COLO829 (cell line): ENCODE data around the gene ISM1.

Experiments used
- DNase-seq: peaks from one replicate; pipeline ENCODE4 v3.0.0; 2012; ENCODE audit warnings: low spot score

The ISM1 gene

DNA sequence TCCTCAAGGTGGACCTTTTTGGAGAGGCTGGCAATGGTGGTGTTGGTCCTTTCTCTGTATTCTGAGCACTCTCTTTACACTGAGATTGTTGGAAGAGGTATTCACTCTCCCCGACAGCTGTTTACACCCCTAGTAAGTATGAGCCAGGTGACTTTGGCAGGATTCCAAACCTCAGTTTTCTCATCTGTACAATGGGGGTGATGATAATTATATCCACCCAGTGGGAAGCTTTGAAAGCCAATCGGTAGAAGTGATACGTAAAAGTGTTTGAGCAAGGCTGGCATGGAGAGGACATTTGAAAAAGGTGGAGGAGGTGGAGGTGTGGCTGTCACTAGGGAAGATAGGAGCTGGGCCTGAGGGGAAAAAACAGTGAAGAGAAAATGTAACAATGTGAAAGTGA, 35.5 kb downstream of the ISM1 start:
- DNase-seq = no peak

DNA sequence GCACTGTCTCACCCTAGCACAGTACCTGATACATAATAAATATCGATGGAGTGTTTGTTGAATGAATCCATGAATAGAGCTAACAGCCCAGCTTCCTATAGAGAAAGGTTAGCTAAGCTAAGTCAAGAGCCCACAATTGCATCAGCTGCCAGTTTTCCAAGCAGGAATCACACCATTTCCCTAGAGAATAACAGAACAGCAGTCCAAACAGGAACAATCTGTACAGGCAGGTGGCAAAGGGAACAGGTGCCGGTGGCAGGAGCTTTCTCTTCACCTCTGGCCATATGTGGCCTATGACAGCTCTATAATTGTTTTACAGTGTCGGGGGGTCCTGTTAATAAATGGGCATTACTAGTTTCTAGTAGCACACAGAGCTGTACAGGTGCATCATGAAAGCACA, 38.8 kb downstream of the ISM1 start:
- DNase-seq = no peak

DNA sequence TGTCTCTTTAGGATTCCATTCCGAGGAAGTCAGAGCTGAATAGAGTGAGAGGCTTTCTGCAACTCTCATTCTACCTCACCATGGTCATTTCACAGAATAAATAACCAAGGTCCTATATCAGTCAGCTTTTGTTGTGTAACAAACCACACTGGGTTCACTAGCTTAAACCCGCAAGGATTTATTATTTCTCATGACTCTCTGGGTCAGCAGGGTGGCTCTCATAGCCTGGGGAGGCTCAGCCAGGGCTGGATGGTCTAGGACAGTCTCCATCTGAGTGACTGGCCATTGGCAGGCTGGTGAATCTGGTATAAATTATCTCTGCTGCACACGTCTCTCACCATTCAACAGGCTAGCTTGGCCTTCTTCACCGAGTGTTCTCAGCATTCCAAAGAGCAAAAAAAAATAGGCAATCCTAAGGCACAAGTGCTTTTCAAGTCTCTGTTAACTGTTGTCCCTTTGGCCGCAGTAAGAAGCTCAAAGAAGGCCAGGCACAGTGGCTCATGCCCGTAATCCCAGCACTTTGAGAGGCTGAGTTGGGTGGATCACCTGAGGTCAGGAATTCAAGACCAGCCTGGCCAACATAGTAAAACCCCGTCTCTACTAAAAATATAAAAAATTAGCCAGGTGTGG, 39.7 kb downstream of the ISM1 start:
- DNase-seq = no peak

DNA sequence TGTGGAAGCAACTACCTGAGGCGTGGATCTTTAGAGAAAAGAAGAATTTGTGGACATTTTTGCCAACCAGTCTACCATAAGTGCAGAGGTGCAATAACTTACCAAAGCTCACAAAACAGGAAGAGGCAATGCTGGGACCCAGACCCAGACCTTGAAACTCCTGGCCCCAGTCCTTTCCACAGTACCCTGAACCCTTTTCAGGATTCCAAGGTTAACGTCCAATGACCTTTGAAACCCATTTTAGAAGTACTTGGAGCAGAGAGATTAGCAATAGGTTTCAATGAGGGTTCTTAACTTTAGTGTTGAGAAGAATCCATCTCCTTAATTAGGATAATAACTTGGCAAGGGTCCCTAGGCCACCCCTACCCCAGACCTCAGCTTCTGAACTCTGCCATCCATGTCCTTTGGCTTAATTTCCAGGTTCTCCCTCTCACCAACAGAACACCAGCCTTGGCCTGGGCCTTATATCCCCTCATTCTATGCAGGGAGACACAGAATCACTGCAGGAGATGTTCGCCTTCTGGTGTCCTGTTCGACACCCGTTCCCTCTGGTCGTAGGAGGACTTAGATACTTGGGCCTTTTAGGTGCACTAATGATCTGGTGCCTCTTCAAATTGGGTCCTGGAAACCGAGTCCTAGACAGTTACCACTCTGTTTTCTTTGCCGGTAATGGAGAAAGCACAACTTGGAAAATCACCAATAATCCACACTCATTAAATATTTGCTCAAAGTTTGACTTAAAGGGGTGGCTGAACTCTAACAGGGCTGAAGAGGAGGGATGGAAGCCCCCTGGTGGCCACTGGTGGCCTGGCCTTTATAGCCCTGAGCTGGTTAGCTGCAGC, 40.6 kb downstream of the ISM1 start:
- peak; percentile 71 for DNase-seq

DNA sequence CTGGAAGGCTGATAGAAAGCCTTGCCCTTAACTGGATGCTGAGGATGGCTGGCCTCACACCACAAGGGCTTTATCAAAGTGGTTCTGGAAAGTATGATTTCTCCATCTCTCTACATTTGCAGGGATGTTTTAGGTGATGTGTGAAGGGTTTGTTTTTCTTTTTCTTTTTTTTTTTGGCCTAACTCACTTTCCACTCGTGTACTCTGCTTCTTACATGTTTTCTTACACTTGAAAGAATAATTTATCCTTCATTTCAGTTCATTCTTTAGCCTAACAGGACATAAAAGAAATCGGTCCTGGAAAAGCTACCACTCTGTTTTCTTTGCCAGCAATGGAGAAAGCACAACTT, 41.2 kb downstream of the ISM1 start:
- DNase-seq = no peak

DNA sequence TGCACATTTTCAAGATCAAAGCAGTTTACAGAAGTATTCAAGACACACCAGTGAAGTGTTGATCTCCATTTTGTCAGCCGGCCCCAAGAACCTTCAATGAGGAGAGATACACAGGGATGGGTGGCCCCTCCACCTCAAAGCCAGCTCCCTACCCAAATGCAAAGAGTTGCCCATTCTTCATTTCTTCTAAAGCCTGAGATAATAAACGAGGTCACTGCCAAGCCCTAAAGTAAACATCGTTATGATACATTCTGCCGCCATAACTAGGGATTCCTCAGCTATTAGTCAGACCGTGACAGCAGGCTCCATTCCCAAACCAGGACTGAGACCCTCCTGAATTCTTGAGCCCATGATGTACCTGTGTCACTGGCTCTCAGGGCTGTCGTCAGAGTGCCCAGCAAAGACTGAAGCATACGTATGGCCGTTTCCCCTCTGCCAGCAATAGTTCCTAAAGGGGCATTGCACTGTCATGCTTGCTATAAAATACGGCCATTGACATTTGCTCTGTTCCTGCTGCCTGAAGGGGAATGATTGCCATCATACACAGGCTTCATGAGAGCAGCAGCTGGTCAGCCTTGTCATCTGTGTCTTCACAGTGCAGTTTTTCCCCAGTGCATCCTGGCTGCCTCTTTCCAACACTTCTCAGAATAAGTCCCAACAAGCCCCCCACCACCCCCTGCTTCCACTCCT, 41.7 kb downstream of the ISM1 start:
- no peak for DNase-seq

DNA sequence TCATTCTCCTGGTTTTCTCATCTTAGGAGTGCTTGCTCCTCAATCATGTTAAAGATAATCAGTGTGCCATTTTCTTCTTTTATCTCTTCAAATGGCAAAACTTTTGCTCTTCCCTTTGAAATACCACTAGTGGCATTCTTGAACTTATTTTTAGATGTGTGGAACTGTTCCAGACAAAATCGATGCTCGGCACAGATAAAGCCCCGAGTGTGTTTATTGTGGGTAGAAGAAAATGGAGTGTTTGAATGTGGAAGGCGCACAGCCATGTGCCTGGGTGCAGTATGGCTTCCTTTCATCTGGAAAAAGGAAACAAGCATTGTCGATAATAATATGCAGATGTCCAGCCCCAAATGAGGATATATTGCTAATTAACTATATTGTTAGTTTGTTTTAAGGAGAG, 42.4 kb downstream of the ISM1 start:
- no peak for DNase-seq

DNA sequence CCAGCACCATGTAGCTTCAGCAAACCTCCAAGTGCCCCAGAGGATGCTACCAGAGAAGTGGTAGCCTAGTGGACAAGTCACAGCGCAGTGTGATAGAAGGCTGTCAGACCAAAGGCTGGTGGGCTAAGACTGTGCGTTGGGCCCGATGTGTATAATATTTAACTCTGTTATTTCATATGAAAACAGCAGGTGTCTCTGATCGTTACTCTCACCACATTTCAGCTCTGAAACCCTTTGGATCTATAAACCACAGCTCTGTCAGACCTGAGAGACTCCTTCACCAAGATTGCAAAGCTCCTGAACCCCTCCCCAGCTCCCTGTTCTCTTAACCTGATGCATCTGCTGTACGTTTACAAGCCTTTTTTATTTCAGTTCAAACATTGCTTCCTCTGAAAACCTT, 43.8 kb downstream of the ISM1 start:
- no peak for DNase-seq

DNA sequence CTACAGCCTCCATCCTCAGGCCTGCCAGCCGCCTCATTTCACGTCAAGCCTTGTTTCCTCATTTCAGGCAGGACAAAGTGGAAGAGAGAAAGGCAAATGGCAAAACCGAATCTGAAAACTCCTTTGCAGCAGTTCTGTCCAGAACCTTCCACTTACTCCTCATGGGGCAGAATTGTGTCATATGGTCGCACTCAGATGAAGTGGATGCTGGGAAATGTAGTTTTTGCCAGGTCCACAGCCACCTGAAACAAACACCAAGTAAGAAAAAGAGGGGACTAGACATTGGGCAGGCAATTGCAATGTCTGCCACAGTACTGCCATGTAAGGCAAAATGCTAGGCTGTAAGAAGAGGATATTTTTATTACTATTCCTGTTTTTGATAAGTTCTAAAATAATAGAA, 44.9 kb downstream of the ISM1 start:
- no peak for DNase-seq

DNA sequence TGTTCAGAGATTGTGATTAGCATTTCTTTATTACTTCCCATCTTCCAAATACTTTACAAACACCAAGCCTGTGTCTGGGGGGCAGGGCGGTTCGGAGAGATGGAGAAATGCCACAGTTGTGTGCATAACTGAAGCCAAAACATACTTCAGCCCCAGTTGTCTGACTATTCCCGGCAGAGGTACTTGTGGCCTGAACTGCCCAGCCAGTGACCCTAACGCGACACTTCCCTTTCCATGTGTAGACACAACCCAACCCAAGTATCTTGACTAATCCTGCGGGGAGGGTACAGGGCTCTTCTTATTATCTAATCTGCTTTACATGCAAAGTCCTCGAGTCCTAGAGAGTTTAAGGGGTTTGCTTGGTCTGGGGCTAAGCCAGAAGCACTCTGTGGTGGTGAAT, 46.2 kb downstream of the ISM1 start:
- no peak for DNase-seq

DNA sequence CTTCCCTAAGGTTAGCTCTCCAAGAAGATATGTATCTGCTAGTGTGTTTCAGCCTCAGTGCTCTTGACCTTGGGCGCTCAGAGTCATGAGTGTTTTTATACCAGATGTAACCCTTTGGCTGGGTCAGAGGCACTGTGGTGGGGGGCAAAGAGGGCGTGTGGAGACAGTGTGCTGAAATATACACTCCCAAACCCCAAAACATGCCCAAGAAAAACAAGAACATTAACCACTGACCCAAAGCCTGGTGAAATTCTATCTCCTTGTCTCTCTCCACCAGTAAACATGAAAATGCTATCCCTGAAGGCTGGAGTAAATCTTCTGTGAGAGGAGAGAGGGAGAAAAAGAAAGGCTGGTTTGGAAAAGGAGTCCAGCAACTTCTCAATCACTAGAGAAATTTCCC, 47.9 kb downstream of the ISM1 start:
- DNase-seq = no peak

DNA sequence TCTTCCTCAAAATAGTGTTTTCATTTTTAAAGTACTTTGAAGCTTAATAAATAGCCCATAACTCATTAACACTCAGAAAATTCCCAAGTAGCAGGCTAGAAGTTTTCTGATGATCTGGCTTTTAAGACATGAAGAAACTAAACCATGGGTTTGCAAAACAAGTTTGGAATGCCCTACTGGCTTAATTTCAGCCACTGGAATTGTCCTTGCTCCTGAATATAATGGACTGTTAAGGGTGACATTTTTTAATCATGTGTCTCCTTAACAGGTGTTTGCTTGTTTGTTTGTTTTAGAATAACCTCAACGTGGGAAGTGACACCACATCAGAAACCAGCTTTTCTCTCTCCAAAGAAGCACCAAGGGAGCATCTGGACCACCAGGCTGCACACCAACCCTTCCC, 49.1 kb downstream of the ISM1 start:
- no peak for DNase-seq

DNA sequence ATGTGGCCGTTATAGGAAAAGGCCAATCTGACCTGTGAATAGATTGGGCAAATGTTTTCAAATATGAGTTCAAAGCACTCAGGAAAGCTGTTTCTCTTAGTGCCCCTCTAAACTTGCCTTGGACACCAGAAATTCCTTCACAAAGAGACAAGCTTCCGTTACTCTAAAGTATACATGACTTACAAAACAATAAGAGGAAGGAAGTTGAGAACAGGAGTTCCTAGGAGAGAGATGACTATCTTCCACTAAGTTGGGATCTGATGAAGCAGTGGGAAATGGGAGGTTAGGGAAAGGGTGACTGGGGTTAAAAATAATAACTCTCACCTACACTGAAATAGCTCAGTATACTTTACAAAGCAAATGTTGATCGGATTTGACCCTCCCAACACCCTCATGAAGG, 50.0 kb downstream of the ISM1 start:
- no peak for DNase-seq

DNA sequence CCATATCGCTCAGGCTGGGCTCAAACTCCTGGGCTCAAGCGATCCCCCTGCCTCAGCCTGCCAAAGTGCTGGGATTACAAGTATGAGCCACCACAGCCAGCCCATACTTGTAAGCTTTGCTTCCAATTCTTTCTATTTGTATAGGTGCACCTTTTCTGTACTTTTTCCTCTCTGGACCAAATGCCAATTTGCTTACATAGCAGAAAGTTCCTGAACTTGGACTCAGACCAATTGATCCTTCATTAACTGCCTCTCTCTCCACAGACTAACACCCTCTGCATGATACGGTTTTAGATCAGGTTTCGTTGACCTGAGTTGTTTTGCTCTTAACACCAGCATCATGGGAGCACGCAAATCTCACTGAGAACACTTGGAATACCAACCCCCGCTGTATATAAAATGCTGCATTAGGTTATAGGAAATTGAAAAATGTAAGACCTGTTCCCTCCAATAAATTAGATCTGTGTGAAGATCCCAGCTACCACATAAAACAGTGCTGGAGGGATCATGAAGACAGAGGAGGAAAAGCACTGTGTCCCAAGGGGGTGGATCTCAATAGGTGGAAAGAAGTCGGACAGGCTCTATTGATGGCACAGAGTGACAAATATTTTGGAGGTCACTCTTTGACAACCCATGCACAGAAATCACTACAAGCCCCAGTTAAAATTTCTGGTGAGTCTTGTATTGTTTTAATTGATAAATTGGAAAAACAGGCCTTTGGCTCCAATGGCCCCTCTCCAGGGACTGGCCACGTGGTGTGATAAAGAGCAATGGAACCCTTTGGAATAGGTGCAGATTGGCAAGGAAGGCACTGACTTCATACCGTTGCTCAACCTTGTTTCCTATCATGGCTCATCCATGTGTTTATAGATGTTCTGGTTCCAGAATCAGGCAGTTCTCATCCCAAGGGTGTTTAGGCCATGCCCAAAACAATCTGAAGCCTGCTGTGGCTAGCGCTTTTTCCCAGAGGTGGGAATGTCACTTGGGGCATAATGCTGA, 51.2 kb downstream of the ISM1 start:
- no peak for DNase-seq

DNA sequence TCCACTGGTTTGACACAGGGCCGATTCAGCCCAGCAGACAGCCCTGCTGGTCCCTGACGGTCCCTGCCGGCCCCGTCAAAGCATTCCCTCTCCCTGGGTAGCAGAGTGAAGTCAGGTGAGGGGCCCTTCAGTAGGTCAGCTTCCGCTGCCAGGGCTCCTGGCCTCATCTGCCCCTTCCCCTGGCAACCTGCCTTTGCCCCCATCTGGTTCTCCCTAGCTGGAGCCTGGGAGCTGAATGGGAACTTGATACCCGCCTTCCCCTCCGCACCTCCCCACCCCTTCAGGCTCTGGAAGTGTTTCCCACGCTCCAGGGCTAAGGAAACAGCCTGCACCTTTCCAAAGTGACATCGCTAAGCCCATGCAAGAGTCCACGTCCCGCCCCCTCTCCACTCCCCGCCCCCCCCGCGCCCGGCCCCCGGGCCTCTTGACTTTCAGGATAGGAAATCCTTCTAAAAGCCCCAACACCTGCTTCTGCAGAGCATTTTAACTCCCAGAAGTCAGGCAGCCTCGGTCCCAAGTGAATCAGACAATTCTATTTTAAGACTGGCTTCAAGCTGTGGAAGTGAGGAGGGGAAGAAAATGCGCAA, 53.3 kb downstream of the ISM1 start:
- no peak for DNase-seq

DNA sequence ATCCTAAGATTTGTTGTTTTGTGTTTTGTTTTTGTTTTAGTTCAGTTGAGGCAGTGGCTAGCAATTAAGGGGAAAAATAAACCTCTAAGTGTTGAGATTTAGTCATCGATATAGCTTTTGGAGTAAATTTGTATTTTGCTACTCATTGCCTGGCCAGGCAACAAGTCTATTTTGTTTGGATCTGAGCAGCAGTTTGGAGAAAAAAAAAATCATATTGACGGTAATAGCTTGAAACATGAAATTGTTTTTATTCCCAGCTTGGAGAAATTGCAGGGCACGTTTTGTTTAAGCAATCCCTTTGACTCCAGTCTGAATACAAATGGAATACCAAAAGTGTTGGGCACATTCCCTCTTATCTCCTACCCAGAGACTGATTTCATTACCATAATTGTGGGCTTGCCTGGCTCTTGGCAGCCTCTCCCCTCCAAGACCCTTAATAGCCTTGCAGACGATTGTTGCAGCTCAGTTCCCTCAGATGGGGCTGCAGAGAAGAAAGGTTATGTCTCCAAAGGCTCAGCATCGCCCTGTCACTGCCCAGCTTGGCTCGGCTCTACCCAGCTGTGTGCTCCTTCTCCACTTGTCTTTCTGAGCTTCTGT, 56.0 kb downstream of the ISM1 start:
- no peak for DNase-seq

DNA sequence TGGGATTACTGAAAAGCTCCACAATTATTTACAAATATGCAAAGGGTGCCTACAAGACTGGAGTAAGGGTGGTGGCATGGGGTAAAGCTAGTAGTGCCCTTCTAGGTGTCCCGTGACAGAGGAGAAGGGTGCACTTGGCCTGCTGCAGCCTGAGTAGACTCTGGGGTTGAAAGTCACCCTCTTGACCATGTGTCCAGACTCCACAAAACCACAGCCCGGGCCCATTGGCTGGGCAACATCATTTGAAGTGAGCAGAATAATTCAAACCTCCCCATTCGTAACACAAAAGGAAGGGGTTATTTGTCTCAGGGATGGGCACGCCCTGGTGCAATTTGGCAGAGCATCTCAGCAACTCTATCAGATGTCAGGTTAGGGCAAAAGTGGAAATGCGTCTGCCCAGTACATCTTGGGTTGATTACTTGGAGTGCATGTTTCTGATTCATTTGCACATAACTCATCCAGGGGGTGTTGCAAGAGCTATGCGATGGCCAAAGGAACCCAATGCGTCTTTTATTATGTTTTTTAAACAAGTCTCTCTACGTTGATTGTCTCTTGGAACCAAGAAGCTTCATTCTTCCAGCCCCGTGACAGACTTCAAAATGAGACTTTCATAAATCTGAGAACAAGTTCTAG, 56.7 kb downstream of the ISM1 start:
- no peak for DNase-seq

DNA sequence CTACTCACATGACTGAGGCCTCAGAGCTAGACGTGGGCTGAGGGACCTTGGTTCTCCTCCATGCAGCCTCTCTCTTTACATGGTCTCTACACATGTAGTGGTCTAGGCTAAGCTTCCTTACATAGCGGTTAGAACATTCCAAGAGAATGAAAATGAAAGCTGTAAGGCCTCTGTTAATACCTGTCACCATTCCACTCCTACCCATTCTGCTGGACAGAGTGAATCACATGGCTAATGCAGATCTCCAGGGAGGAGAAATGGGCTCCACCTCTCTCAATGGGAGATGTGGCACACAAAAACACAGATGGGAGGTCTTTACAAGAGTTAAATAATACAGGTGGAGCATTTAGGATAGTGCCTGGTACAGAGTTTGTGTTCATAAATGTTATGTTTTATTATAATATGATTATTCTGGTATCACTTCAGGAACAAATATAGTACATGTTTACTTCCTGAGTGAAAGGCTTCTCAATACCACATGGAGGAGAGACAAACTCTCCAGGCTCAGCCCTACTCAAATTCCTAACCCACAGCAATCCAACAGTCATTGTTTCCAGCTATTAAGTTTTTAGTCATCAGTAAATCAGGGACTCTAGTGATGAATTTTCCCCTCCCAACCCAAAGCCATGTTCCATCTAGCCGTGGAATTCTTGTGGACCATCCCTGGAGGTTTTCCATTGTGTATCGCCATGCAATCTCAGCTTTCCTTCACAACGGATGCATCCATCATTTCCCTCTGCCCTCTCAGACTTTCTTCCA, 57.9 kb downstream of the ISM1 start:
- no peak for DNase-seq

DNA sequence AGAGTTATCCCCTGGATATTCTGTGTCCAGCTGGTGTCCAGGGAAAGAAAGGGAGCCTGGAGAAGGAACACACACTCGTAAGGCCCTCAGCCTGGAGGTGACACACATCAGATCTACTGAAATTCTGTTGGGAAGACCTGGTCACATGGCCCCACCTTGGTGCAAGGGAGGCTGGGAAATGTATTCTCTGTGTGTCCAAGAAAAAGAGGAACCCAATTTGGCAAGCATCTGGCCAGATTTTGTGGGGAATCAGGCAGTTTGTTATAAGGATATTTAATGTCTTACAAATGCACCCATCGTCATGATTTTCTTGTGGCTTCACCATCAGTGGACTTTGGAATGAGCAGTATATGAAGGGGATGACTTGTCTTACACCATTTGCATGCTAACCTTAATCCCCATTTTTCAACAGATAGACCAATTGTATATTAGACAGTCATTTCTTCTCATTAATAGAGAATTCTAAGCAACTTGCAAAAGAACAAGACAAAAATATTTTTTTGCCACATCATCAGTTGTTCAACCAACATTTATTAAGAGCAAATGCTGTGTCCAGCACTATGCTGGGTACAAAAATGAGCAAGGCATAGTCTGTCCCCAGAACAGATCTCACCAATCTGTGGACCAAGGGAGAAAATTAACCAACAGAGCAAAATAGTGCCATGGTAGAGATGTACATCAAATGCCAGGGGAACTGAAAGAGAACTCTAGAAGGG, 59.7 kb downstream of the ISM1 start:
- DNase-seq = no peak
